CD4-positive, alpha-beta T cell treated with Interleukin-17A for 1 hour (primary cell): ENCODE data around the gene AADACL4.

Experiments used
- DNase-seq: peaks from one replicate; pipeline ENCODE4 v3.0.0-alpha.2; 2020

Gene AADACL4

GRCh38 chr1:12613180-12613579 lies 30.7 kb upstream of the AADACL4 start:
- no peak for DNase-seq

GRCh38 chr1:12614402-12615158 lies 29.3 kb upstream of the AADACL4 start:
- DNase-seq, result no peak

- no peak for DNase-seq
These were observed 28.6 kb upstream of the AADACL4 start for GRCh38 chr1:12615159-12615864.

GRCh38 chr1:12615865-12616708 lies 27.8 kb upstream of the AADACL4 start:
- no peak for DNase-seq

- peak; percentile 12 for DNase-seq
These were observed 27.0 kb upstream of the AADACL4 start for GRCh38 chr1:12616709-12617373.

- DNase-seq, result peak; percentile 63
These were observed 26.4 kb upstream of the AADACL4 start for GRCh38 chr1:12617511-12617900.

- peak; percentile 75 for DNase-seq
These were observed 25.8 kb upstream of the AADACL4 start, which contains the start of gene DHRS3 for GRCh38 chr1:12617901-12618660. Gene DHRS3 (minus strand): TSS chr1:12618210. CDS start chr1:12617348, 862 bp downstream.

- DNase-seq, result no peak
These were observed 25.3 kb upstream of the AADACL4 start for GRCh38 chr1:12618661-12618964.

GRCh38 chr1:12618965-12619791 lies 24.7 kb upstream of the AADACL4 start:
- peak; percentile 56 for DNase-seq

GRCh38 chr1:12619792-12620487 lies 23.9 kb upstream of the AADACL4 start:
- DNase-seq, result peak; percentile 81

- DNase-seq, result peak; percentile 48
These were observed 23.4 kb upstream of the AADACL4 start for GRCh38 chr1:12620488-12620865.

GRCh38 chr1:12620931-12621330 lies 23.0 kb upstream of the AADACL4 start:
- no peak for DNase-seq

GRCh38 chr1:12621346-12622335 lies 22.2 kb upstream of the AADACL4 start:
- DNase-seq, result no peak

GRCh38 chr1:12622506-12622905 lies 21.4 kb upstream of the AADACL4 start:
- no peak for DNase-seq

GRCh38 chr1:12625276-12625675 lies 18.6 kb upstream of the AADACL4 start:
- no peak for DNase-seq

GRCh38 chr1:12626888-12627287 lies 17.0 kb upstream of the AADACL4 start:
- no peak for DNase-seq

- DNase-seq, result no peak
These were observed 16.6 kb upstream of the AADACL4 start for GRCh38 chr1:12627296-12627695.

- DNase-seq, result no peak
These were observed 14.4 kb upstream of the AADACL4 start for GRCh38 chr1:12629511-12629956.
